ENCODE data around the gene ABLIM1. TPM values are rescaled to one million over a fixed set of nuclear protein-coding genes. Genes with fewer than 3 reads are reported as not detected.

ABLIM1 gene
- total and polyA plus RNA-seq, 8 donors = 52.7 to 195 (median 65.5) TPM

- peak overlapping the region; percentile 68 to 71 for H3K27ac ChIP-seq
- H3K27me3 ChIP-seq = no peaks in the 10 kb centered on the region
- peak; percentile 56 for ATAC-seq
- peaks cover 29 to 38% of the 10 kb centered on the region in 2 donors for H3K4me1 ChIP-seq
- peak in 1 of 4 donors; percentile 61 for DNase-seq
- intact Hi-C loops (cut with DNase I) = no loop called here
- H3K36me3 ChIP-seq = no peaks in the 10 kb centered on the region
- H3K4me3 ChIP-seq = peak overlapping the region in 1 of 2 donors; percentile 23
- H3K9me3 ChIP-seq = no peaks in the 10 kb centered on the region
- TF ChIP-seq, protein P1, sequence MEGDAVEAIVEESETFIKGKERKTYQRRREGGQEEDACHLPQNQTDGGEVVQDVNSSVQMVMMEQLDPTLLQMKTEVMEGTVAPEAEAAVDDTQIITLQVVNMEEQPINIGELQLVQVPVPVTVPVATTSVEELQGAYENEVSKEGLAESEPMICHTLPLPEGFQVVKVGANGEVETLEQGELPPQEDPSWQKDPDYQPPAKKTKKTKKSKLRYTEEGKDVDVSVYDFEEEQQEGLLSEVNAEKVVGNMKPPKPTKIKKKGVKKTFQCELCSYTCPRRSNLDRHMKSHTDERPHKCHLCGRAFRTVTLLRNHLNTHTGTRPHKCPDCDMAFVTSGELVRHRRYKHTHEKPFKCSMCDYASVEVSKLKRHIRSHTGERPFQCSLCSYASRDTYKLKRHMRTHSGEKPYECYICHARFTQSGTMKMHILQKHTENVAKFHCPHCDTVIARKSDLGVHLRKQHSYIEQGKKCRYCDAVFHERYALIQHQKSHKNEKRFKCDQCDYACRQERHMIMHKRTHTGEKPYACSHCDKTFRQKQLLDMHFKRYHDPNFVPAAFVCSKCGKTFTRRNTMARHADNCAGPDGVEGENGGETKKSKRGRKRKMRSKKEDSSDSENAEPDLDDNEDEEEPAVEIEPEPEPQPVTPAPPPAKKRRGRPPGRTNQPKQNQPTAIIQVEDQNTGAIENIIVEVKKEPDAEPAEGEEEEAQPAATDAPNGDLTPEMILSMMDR (IDR thresholded peaks at IDR 0.05) = no peak
Observed at GRCh38 chr10:114684822-114685209, 26.7 kb upstream of the ABLIM1 start.

DNA sequence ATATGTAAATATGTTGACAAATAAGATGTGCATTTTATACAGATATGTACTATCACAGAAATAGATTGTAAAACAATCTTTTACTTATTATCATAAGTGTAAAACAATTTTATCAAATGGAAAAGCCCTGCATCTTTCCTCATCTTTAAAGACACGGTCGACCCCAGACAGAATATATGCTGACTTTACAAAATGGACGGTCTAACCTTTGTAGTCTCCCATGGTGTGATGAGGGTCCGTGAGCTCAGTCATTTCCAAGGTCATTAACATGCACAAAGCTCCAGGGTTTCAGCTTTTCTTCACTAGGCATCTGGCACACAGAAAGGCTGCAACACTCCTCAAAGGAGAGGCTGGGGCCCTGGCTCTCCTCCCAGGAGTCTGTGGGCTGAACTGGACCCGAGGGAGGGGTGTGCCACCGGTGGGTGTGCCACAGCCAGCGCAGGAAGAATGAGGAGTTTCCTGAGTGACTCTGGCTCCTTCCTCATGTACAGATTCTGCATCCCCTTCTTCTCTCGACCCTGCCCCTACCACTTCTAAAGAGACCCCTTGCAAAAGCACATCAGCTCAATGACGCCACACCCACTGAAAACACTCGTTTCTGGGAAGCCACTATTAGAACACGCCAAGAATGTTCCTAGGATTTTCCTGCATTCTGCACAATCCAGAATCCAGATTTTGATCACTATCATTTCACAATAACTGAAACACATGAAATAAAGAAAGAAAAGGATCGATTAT, 26.2 kb upstream of the ABLIM1 start:
- no peaks in the 10 kb centered on the region for H3K36me3 ChIP-seq
- peak in 3 of 4 donors; percentile 39 to 78 (median 68) for DNase-seq
- no peaks in the 10 kb centered on the region for H3K27me3 ChIP-seq
- H3K4me3 ChIP-seq = peak overlapping the region; percentile 23 to 35
- peaks cover 29 to 38% of the 10 kb centered on the region in 2 donors for H3K4me1 ChIP-seq
- intact Hi-C loops (cut with DNase I) = no loop called here
- TF ChIP-seq, protein P1 (IDR thresholded peaks at IDR 0.05) = no peak
- peak; percentile 85 for ATAC-seq
- H3K9me3 ChIP-seq = no peaks in the 10 kb centered on the region
- H3K27ac ChIP-seq = peak overlapping the region; percentile 68 to 71

GRCh38 chr10:114683593-114683992, 25.5 kb upstream of the ABLIM1 start:
- intact Hi-C loops (cut with DNase I) = no loop called here
- Histone ChIP-seq H3K36me3 (no peaks in the 10 kb centered on the region), H3K4me1 (peaks cover 29 to 42% of the 10 kb centered on the region in 2 donors), H3K9me3 (no peaks in the 10 kb centered on the region), H3K4me3 (peak overlapping the region; percentile 23 to 35), H3K27ac (peak overlapping the region; percentile 68 to 71), H3K27me3 (no peaks in the 10 kb centered on the region)
- ATAC-seq = peak; percentile 23
- DNase-seq = no peak
- TF ChIP-seq, protein P1 (IDR thresholded peaks at IDR 0.05) = no peak

- ATAC-seq (peak; percentile 58), DNase-seq (no peak)
- no peaks in the 10 kb centered on the region for H3K27me3 ChIP-seq
- TF ChIP-seq, protein P1 (IDR thresholded peaks at IDR 0.05) = no peak
- peak overlapping the region in 1 of 2 donors; percentile 35 for H3K4me3 ChIP-seq
- H3K9me3 ChIP-seq = no peaks in the 10 kb centered on the region
- intact Hi-C loops (cut with DNase I) = no loop called here
- peaks cover 29 to 46% of the 10 kb centered on the region in 2 donors for H3K4me1 ChIP-seq
- H3K27ac ChIP-seq = peak overlapping the region; percentile 68 to 71
- H3K36me3 ChIP-seq = no peaks in the 10 kb centered on the region
Observed at GRCh38 chr10:114683162-114683561, 25.1 kb upstream of the ABLIM1 start.

GRCh38 chr10:114682532-114682931, 24.5 kb upstream of the ABLIM1 start:
- Histone ChIP-seq H3K27ac (peak overlapping the region; percentile 68 to 71), H3K4me3 (peak overlapping the region in 1 of 2 donors; percentile 35), H3K9me3 (no peaks in the 10 kb centered on the region), H3K4me1 (peaks cover 29 to 47% of the 10 kb centered on the region in 2 donors), H3K27me3 (no peaks in the 10 kb centered on the region), H3K36me3 (no peaks in the 10 kb centered on the region)
- TF ChIP-seq, protein P1 (IDR thresholded peaks at IDR 0.05) = no peak
- DNase-seq (no peak), ATAC-seq (no peak)
- intact Hi-C loops (cut with DNase I) = no loop called here

Data from left lung (tissue), 10 donors.